Thyroid gland (tissue), 4 donors: ENCODE data around the gene HSPA14.

Experiments
- CTCF ChIP-seq, 6 experiments: fragments of 200-600 bp in 3 of 6; fragments of 450-650 bp in 3 of 6; sonication (generic) in 3 of 6; IDR thresholded peaks; one replicate each; pipeline ENCODE4 v1.5.1; 2016 to 2019; ENCODE audit warnings: antibody characterized with exemption in 6 of 6, mild to moderate bottlenecking in 2 of 6, inconsistent platforms in 1 of 6, moderate library complexity in 1 of 6
- POLR2A ChIP-seq, 2 donors: fragments of 450-650 bp; IDR thresholded peaks; one replicate each; pipeline ENCODE4 v1.6.1; 2017; ENCODE audit warnings: antibody characterized with exemption in 2 of 2, mild to moderate bottlenecking in 2 of 2, moderate library complexity in 1 of 2

GRCh38 chr10:14820010-14820774 is 17.9 kb upstream of the HSPA14 start:
- TF ChIP-seq CTCF (IDR thresholded peaks at IDR 0.05) (no peak), POLR2A (IDR thresholded peaks at IDR 0.05) (no peak)
